HEK293T (cell line): Measurements from ENCODE around the gene CSF3R.

ENCODE experiments used
- CTCF ChIA-PET: fragments of 350-600 bp; formaldehyde crosslinking; extraction: SDS; loops from one replicate; lab custom pipeline; 2021; ENCODE audit warnings: antibody characterized with exemption, inconsistent platforms; lab: Yijun Ruan, JAX
- POLR2A ChIA-PET: fragments of 350-600 bp; formaldehyde crosslinking; extraction: SDS; loops from one replicate; lab custom pipeline; 2020; ENCODE audit warnings: antibody characterized with exemption, inconsistent platforms; lab: Yijun Ruan, JAX
- DNase-seq: peaks from one replicate; pipeline ENCODE4 v3.0.0; 2012; ENCODE audit warnings: mixed read lengths; ENCODE audit errors: extremely low spot score
- ARNT ChIP-seq: fragments of 450-650 bp; IDR thresholded peaks from 2 replicates; pipeline ENCODE4 v1.6.1; 2017; ENCODE audit warnings: mild to moderate bottlenecking
- BHLHE40 ChIP-seq: fragments of 450-650 bp; IDR thresholded peaks from 2 replicates; pipeline ENCODE4 v1.6.1; 2016; ENCODE audit warnings: mild to moderate bottlenecking, moderate library complexity, borderline replicate concordance
- CTBP1 ChIP-seq: fragments of 450-650 bp; IDR thresholded peaks from 2 replicates; pipeline ENCODE4 v1.6.1; 2016; ENCODE audit warnings: borderline replicate concordance
- ELF4 ChIP-seq: fragments of 450-650 bp; IDR thresholded peaks from 2 replicates; pipeline ENCODE4 v1.6.1; 2017; ENCODE audit warnings: antibody characterized with exemption
- FOXA1 ChIP-seq: fragments of 450-650 bp; IDR thresholded peaks from 2 replicates; pipeline ENCODE4 v1.6.1; 2016; ENCODE audit warnings: mild to moderate bottlenecking
- FOXK2 ChIP-seq: fragments of 450-650 bp; IDR thresholded peaks from 2 replicates; pipeline ENCODE4 v1.6.1; 2016; ENCODE audit warnings: mild to moderate bottlenecking
- FOXM1 ChIP-seq: fragments of 450-650 bp; IDR thresholded peaks from 2 replicates; pipeline ENCODE4 v1.6.1; 2017; ENCODE audit warnings: mild to moderate bottlenecking, borderline replicate concordance
- HDGF ChIP-seq: fragments of 450-650 bp; IDR thresholded peaks from 2 replicates; pipeline ENCODE4 v1.6.1; 2017; ENCODE audit warnings: antibody characterized with exemption, borderline replicate concordance
- L3MBTL2 ChIP-seq: fragments of 450-650 bp; conservative IDR thresholded peaks from 2 replicates; pipeline ENCODE4 v1.6.1; 2016; ENCODE audit warnings: mild to moderate bottlenecking
- LEF1 ChIP-seq: fragments of 450-650 bp; IDR thresholded peaks from 2 replicates; pipeline ENCODE4 v1.6.1; 2017; ENCODE audit warnings: mild to moderate bottlenecking, borderline replicate concordance
- NFRKB ChIP-seq: fragments of 450-650 bp; IDR thresholded peaks from 2 replicates; pipeline ENCODE4 v1.6.1; 2016; ENCODE audit warnings: mild to moderate bottlenecking, moderate library complexity
- PKNOX1 ChIP-seq: fragments of 450-650 bp; IDR thresholded peaks from 2 replicates; pipeline ENCODE4 v1.6.1; 2016
- SP1 ChIP-seq: fragments of 450-650 bp; IDR thresholded peaks from 2 replicates; pipeline ENCODE4 v1.6.1; 2017
- SUZ12 ChIP-seq: fragments of 450-650 bp; IDR thresholded peaks from 2 replicates; pipeline ENCODE4 v1.6.1; 2016; ENCODE audit warnings: mild to moderate bottlenecking
- TARDBP ChIP-seq: fragments of 450-650 bp; IDR thresholded peaks from 2 replicates; pipeline ENCODE4 v1.6.1; 2016
- ZNF384 ChIP-seq: fragments of 450-650 bp; IDR thresholded peaks from 2 replicates; pipeline ENCODE4 v1.6.1; 2016

The CSF3R gene

GRCh38 chr1:36471830-36472641 is 10.7 kb downstream of the CSF3R start:
- TF ChIP-seq NFRKB, result no peak
- TF ChIP-seq L3MBTL2, result no peak
- TF ChIP-seq SUZ12, result no peak
- no peak for TF ChIP-seq PKNOX1
- TF ChIP-seq SP1, result no peak
- no peak for TF ChIP-seq CTBP1
- no peak for TF ChIP-seq ARNT
- TF ChIP-seq FOXM1, result no peak
- TF ChIP-seq TARDBP, result no peak
- TF ChIP-seq BHLHE40, result no peak
- no peak for TF ChIP-seq FOXA1
- no peak for TF ChIP-seq LEF1
- no peak for TF ChIP-seq HDGF
- TF ChIP-seq ELF4, result no peak
- no peak for TF ChIP-seq FOXK2
- no peak for TF ChIP-seq ZNF384
- POLR2A ChIA-PET, result interaction anchor here (0.5 to 1.0 kb wide), 4 partner anchors 8 to 37 kb away, joined by 3 to 5 read pairs (median 4); partner anchors contain the start of genes MRPS15 and OSCP1

GRCh38 chr1:36469163-36469562 is 13.6 kb downstream of the CSF3R start:
- POLR2A ChIA-PET, result no interaction called here
- DNase-seq, result no peak
- TF ChIP-seq HDGF (no peak), L3MBTL2 (no peak), NFRKB (no peak), ZNF384 (no peak), ELF4 (no peak), ARNT (no peak), FOXA1 (no peak), FOXK2 (no peak), SP1 (no peak), TARDBP (no peak), PKNOX1 (no peak), FOXM1 (no peak), LEF1 (no peak), BHLHE40 (no peak), CTBP1 (no peak), SUZ12 (no peak)
- CTCF ChIA-PET, result no interaction called here

More at GRCh38 chr1:36471830-36472641, 10.7 kb downstream of the CSF3R start:
- no peak for DNase-seq
- CTCF ChIA-PET, result interaction anchor here (0.6 kb wide), 1 partner anchor 27 kb away, joined by 3 read pairs; no protein-coding TSS in a partner anchor

- CTCF ChIA-PET, result no interaction called here
- POLR2A ChIA-PET, result interaction anchor here (0.6 to 6.8 kb wide), 3 partner anchors 8 to 120 kb away, joined by 3 to 77 read pairs (median 3); partner anchors contain the start of gene OSCP1
Measured at GRCh38 chr1:36467700-36468455, 14.8 kb downstream of the CSF3R start.

GRCh38 chr1:36467027-36467410 is 15.7 kb downstream of the CSF3R start:
- DNase-seq, result no peak
- no peak for TF ChIP-seq ELF4
- POLR2A ChIA-PET, result interaction anchor here (0.6 to 6.8 kb wide), 2 partner anchors 17 to 119 kb away, joined by 3 to 77 read pairs; partner anchors contain the start of gene OSCP1
- CTCF ChIA-PET, result interaction anchor here (0.7 kb wide), 1 partner anchor 8 kb away, joined by 4 read pairs; no protein-coding TSS in a partner anchor

More at GRCh38 chr1:36467700-36468455, 14.8 kb downstream of the CSF3R start:
- no peak for TF ChIP-seq FOXA1
- TF ChIP-seq CTBP1, result no peak
- TF ChIP-seq L3MBTL2, result no peak
- no peak for TF ChIP-seq TARDBP
- no peak for TF ChIP-seq NFRKB
- TF ChIP-seq FOXK2, result no peak
- DNase-seq, result no peak

- no peak for TF ChIP-seq ELF4
- TF ChIP-seq ZNF384, result no peak
- TF ChIP-seq FOXA1, result no peak
- TF ChIP-seq NFRKB, result no peak
- no peak for TF ChIP-seq SP1
- TF ChIP-seq SUZ12, result no peak
- no peak for TF ChIP-seq L3MBTL2
- no peak for TF ChIP-seq CTBP1
- TF ChIP-seq FOXK2, result no peak
- TF ChIP-seq LEF1, result no peak
- TF ChIP-seq PKNOX1, result no peak
- no peak for TF ChIP-seq FOXM1
- TF ChIP-seq HDGF, result no peak
- TF ChIP-seq TARDBP, result no peak
- no peak for TF ChIP-seq BHLHE40
- TF ChIP-seq ARNT, result no peak
- ChIA-PET POLR2A (interaction anchor here (6.8 kb wide), 1 partner anchor 16 kb away, joined by 77 read pairs; the partner anchor contains the start of gene OSCP1), CTCF (interaction anchor here (0.7 kb wide), 1 partner anchor 8 kb away, joined by 4 read pairs; no protein-coding TSS in a partner anchor)
- DNase-seq, result no peak
Measured at GRCh38 chr1:36466370-36467026, 16.2 kb downstream of the CSF3R start.
